LNCaP clone FGC (cell line): Measurements from ENCODE around the gene DSN1.

Experiments used
- DNase-seq: peaks from one replicate; pipeline ENCODE4 v3.0.0-alpha.2; 2011; ENCODE audit warnings: low read depth
- H3K4me3 ChIP-seq: 2 replicates; pipeline ENCODE4 v1.5.1; 2011; ENCODE audit warnings: mild to moderate bottlenecking, low read depth, low read length, control low read depth
- CTCF ChIP-seq: IDR thresholded peaks from 2 replicates; pipeline ENCODE4 v1.5.1; 2012; ENCODE audit warnings: mild to moderate bottlenecking; ENCODE audit not compliant: control insufficient read depth, insufficient read depth; ENCODE audit errors: extremely low read depth

The DSN1 gene

DNA sequence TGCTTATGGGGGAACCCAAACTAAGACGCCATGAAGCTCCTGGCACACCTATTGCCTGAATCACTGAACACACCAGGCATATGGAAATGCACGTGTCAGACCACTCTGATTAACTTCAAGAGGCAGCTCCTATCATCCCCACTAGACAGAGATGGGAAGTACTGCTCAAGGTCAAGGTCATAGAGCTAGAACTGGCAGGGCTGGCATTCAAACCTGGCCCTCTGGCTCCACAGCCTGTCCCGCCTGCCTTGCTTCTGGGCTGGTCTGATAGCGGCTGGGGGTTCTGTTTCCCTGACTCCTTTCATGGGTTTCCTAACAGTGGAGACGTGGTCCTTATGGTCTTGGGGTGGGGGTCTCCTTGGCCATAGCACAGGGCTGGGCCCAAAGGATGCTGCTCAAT is 22.6 kb upstream of the DSN1 start:
- TF ChIP-seq CTCF = no peak
- H3K4me3 ChIP-seq = no peak overlapping the region
- no peak for DNase-seq

GRCh38 chr20:36795691-36796090 is 22.1 kb upstream of the DSN1 start:
- no peak for DNase-seq
- H3K4me3 ChIP-seq = no peak overlapping the region
- TF ChIP-seq CTCF = no peak

DNA sequence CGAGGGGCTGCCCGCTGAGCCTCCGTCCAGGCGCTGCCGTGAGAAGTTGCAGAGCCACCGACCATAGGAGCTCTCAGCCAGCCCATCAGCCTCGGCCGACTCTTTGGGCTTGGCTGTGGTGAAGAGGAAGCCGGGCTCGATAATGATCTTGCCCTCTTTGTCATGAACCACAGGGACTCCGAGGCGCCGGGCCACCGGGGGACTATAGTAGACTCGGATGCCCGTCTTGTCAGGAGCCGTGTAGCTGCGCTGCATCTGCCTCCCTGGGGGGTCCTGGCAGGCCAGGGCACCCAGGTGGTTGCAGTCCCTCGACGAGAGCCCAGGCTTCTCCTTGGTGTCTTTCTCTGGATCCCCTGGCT is 20.5 kb upstream of the DSN1 start:
- no peak overlapping the region for H3K4me3 ChIP-seq
- no peak for TF ChIP-seq CTCF
- DNase-seq = no peak

DNA sequence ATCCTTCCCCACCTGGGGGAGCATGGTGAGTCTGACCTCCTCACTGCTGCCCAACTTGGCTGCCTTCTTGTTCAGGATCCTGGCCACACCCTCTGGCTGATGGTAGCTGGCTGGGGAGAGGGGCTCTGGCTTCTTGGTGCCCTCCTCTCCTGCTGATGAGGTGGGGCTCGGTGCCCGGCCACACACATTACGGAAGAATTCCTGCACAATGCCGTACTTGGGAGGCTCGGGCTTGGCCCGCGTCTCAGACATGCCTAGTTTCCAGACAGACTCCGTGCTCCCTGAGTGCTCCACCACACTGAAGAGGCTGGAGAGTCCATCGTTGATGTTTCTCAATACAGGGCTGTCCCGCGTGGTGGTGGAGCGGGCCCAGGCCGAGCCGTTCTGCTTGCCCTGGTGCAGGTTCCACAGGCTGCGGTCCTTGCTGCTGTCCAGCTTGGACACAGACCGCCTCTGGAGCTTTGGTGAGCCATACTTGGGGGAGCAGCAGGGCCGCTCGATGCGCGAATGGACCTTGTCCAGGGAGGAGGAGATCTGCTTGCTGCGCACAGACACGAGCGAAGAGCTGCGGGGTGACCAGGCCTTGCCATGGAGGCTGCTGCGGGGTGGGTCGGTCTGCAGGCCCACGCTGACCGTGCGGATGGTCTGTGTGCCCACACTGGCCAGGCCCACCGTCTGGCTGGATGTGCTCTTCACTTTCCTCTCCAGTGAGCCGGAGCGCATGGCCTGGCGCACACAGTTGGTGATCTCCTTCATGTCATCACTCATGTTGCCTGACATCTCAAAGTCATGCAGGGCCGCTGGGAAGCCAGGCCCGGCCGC is 19.9 kb upstream of the DSN1 start:
- TF ChIP-seq CTCF = no peak
- H3K4me3 ChIP-seq = no peak overlapping the region
- no peak for DNase-seq

DNA sequence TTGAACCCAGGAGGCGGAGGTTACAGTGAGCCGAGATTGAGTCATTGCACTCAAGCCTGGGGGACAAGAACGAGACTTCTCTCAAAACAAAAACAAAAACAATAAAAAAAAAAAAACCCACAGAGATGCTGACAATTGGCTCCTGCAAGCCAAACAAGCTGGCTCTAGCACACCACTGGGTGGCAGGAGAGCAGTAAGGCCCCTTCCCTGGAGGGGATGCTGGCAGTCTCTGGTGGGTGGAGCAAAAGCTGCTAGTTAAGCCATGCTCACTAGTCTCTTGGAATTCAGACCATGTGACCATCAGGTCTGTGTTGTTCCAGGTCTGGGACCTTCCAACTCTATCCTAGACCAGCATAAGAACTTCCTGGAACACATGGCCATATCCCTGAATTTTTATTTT is 18.9 kb upstream of the DSN1 start:
- peak; percentile 70 for DNase-seq
- no peak overlapping the region for H3K4me3 ChIP-seq
- peak; percentile 56 for TF ChIP-seq CTCF

GRCh38 chr20:36791862-36792261 is 18.3 kb upstream of the DSN1 start:
- no peak overlapping the region for H3K4me3 ChIP-seq
- no peak for DNase-seq
- no peak for TF ChIP-seq CTCF

DNA sequence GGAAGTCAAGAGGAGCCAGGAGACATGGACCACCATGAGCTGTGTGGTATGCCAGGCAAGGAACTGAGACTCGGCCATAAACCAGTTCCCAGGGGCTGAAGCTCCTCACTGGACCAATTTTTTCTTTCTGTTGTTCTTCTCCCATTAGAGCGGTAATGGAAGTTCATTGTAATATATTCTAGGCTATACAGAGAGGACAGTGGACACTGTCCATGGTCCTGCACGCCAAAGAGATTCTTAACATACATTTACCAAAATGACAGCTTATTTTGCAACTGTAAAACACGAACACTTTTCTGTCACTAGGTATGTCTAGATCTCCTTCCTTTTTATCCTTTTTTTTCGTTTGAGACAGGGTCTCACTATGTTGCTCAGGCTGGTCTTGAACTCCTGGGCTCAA is 13.1 kb upstream of the DSN1 start:
- TF ChIP-seq CTCF = no peak
- no peak overlapping the region for H3K4me3 ChIP-seq
- DNase-seq = no peak
